Measurements from ENCODE around the gene MLX. TPM values are rescaled to one million over a fixed set of nuclear protein-coding genes. Genes with fewer than 3 reads are reported as not detected.

Gene MLX
- total RNA-seq, 1 experiment from 2014 or later, result 45.3 TPM

- no peaks in the 10 kb centered on the region for H3K9me3 ChIP-seq (ENCODE audit: control insufficient read depth, low read depth, low read length)
- H3K18ac ChIP-seq (ENCODE audit: insufficient read length, low read depth, low read length), result no peak overlapping the region
- no peaks in the 10 kb centered on the region for H4K20me1 ChIP-seq (ENCODE audit: control insufficient read depth, insufficient read depth, insufficient read length)
- peaks cover 12 to 17% of the 10 kb centered on the region in 2 experiments for H3K4me1 Mint-ChIP-seq
- no peak overlapping the region for H4K91ac ChIP-seq (ENCODE audit: insufficient read length, low read depth, low read length)
- peaks cover 39 to 85% (median 81%) of the 10 kb centered on the region in 3 experiments for H3K36me3 Mint-ChIP-seq (ENCODE audit: insufficient read depth in 1 of 3, low read depth in 3 of 3)
- H3K79me2 ChIP-seq (ENCODE audit: insufficient read depth, low read length), result no peaks in the 10 kb centered on the region
- H3K4me2 ChIP-seq (ENCODE audit: insufficient read depth, insufficient read length, low read length), result no peak overlapping the region
- H2BK20ac ChIP-seq (ENCODE audit: low read depth, low read length, poor library complexity, severe bottlenecking), result no peak overlapping the region
- no peak for DNase-seq
- no peak overlapping the region for H2BK120ac ChIP-seq (ENCODE audit: low read depth, low read length, poor library complexity, severe bottlenecking)
- H3K27ac Mint-ChIP-seq, result peak overlapping the region in 1 of 3 experiments; percentile 85; a peak in 3 of 7 replicates
- peaks cover 3% of the 10 kb centered on the region for H3K23me2 ChIP-seq (ENCODE audit: insufficient read length, low read depth, low read length, poor library complexity, severe bottlenecking)
- no peak overlapping the region for H3K14ac ChIP-seq (ENCODE audit: insufficient read depth, low read length)
- H4K8ac ChIP-seq (replicated peaks; ENCODE audit: insufficient read length, low read depth, low read length), result no peak overlapping the region
- no peak overlapping the region for H2BK12ac ChIP-seq (ENCODE audit: insufficient read length, low read depth, low read length)
- no peaks in the 10 kb centered on the region for H3K4me1 ChIP-seq (ENCODE audit: insufficient read depth, low read length)
- H3K9me3 Mint-ChIP-seq, result no peaks in the 10 kb centered on the region
- H3K23ac ChIP-seq (ENCODE audit: insufficient read length, low read depth, low read length), result no peak overlapping the region
- H2AK5ac ChIP-seq (ENCODE audit: insufficient read length, low read length), result no peak overlapping the region
- no peak overlapping the region for H3K27ac ChIP-seq (ENCODE audit: insufficient read length, low read depth, low read length)
- no peak overlapping the region for H3K9ac ChIP-seq (ENCODE audit: extremely low read depth, insufficient read length, low read length)
- H3K4me3 Mint-ChIP-seq, result no peak overlapping the region
- no peak for TF ChIP-seq CTCF (conservative IDR thresholded peaks at IDR 0.05)
- H2AFZ ChIP-seq (ENCODE audit: low read length), result no peak overlapping the region
- H2BK15ac ChIP-seq (ENCODE audit: low read depth, low read length), result no peak overlapping the region
- no peak overlapping the region for H3K56ac ChIP-seq (ENCODE audit: insufficient read length, low read depth, low read length)
- no peak overlapping the region for H3K4ac ChIP-seq (ENCODE audit: low read depth, low read length)
- H3K27me3 Mint-ChIP-seq (ENCODE audit: low read depth), result peaks cover 2% of the 10 kb centered on the region; the same call in 1 of the 2 replicates
- WGBS (ENCODE audit: extremely low coverage, insufficient read length, low lambda C conversion rate), result no CpG with 5 or more reads among the region's 4 CpGs
- no peaks in the 10 kb centered on the region for H3K27me3 ChIP-seq (ENCODE audit: insufficient read depth, low read length)
- no peak overlapping the region for H2BK5ac ChIP-seq (ENCODE audit: insufficient read length, low read length)
- H3K79me1 ChIP-seq (ENCODE audit: insufficient read depth, low read depth, low read length, poor library complexity, severe bottlenecking), result no peaks in the 10 kb centered on the region
- H4K5ac ChIP-seq (ENCODE audit: insufficient read length, low read depth, low read length), result no peak overlapping the region
- no peak overlapping the region for H3T11ph ChIP-seq (ENCODE audit: low read length)
These were observed 6.2 kb downstream of the MLX start for GRCh38 chr17:42573095-42573494.
